ENCODE results near the gene PDE4B. TPM values are rescaled to one million over a fixed set of nuclear protein-coding genes. Genes with fewer than 3 reads are reported as not detected.

Gene PDE4B
- total and polyA plus RNA-seq, 7 donors: 1.6 to 17.2 (median 10.7) TPM

DNA sequence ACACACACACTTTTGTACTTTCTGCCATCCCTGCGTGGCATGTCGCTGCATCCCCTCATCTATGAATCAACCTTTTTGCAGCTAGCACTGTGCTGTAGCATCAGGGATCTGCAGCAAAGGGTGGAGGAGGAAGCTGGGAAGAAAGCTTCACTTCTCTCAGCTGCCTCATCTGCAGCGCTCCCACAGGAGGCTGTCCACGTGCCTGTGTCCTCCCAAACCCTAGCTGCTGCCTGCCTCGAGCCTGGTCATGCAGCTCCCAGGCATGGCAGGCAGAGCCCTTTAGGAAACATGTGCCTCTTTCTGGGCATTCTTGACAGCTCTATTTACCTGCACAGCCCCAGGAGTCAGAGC is 479.2 kb downstream of the PDE4B start:
- Histone ChIP-seq H3K36me3 (no peaks in the 10 kb centered on the region), H3K27ac (peak overlapping the region; percentile 79 to 87 (median 85)), H3K4me1 (peaks cover 0 to 67% (median 39%) of the 10 kb centered on the region in 4 donors), H3K9me3 (no peaks in the 10 kb centered on the region), H3K4me3 (peak overlapping the region in 3 of 4 donors; percentile 7 to 31 (median 26)), H3K27me3 (no peaks in the 10 kb centered on the region)
- intact Hi-C loops (cut with DNase I): loop anchor here (1.0 to 5.0 kb wide), 2 partner anchors 59 to 175 kb away; no protein-coding TSS in a partner anchor
- TF ChIP-seq POLR2A (IDR thresholded peaks at IDR 0.05): no peak
- peak in 1 of 4 donors; percentile 54 for TF ChIP-seq POLR2AphosphoS5 (IDR thresholded peaks at IDR 0.05)
- DNase-seq: peak; percentile 78
- WGBS, 2 donors: 12 to 41% methylated on average over 5 of the region's 5 CpGs

DNA sequence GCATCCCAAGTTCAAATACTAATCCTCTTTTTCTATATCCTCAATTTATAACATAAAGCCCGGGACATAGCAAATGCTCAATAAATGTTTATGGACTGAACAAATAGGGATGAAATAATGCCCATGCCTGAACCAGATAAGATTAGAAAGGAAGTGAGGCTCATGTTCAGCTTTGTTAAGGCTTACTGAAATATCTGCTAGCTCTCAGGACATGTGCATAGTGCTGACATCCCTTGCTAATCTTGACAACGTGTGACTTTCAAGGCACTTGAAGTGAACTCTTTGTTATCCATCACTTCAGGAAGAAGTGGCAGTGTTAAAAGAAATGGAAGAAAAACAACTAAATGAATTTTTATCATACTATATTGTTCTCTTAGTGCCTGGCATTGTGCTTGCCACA is 481.0 kb downstream of the PDE4B start:
- H3K4me3 ChIP-seq: no peak overlapping the region
- TF ChIP-seq POLR2AphosphoS5 (IDR thresholded peaks at IDR 0.05) (no peak), EP300 (IDR thresholded peaks at IDR 0.05) (no peak), POLR2A (IDR thresholded peaks at IDR 0.05) (no peak)
- TF ChIP-seq, protein P1, sequence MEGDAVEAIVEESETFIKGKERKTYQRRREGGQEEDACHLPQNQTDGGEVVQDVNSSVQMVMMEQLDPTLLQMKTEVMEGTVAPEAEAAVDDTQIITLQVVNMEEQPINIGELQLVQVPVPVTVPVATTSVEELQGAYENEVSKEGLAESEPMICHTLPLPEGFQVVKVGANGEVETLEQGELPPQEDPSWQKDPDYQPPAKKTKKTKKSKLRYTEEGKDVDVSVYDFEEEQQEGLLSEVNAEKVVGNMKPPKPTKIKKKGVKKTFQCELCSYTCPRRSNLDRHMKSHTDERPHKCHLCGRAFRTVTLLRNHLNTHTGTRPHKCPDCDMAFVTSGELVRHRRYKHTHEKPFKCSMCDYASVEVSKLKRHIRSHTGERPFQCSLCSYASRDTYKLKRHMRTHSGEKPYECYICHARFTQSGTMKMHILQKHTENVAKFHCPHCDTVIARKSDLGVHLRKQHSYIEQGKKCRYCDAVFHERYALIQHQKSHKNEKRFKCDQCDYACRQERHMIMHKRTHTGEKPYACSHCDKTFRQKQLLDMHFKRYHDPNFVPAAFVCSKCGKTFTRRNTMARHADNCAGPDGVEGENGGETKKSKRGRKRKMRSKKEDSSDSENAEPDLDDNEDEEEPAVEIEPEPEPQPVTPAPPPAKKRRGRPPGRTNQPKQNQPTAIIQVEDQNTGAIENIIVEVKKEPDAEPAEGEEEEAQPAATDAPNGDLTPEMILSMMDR (IDR thresholded peaks at IDR 0.05): no peak
- H3K9me3 ChIP-seq: no peaks in the 10 kb centered on the region
- WGBS, 2 donors: 46 to 81% methylated on average over 2 of the region's 2 CpGs
- H3K27me3 ChIP-seq: no peaks in the 10 kb centered on the region
- peaks cover 0 to 69% (median 39%) of the 10 kb centered on the region in 4 donors for H3K4me1 ChIP-seq
- intact Hi-C loops (cut with DNase I): loop anchor here (5.0 kb wide), 1 partner anchor 174 kb away; no protein-coding TSS in a partner anchor
- DNase-seq: no peak
- H3K36me3 ChIP-seq: no peaks in the 10 kb centered on the region
- H3K27ac ChIP-seq: peak overlapping the region in 1 of 4 donors; percentile 19

- Histone ChIP-seq H3K4me1 (peaks cover 0 to 74% (median 37%) of the 10 kb centered on the region in 4 donors), H3K4me3 (no peak overlapping the region), H3K27me3 (no peaks in the 10 kb centered on the region), H3K36me3 (no peaks in the 10 kb centered on the region), H3K9me3 (no peaks in the 10 kb centered on the region), H3K27ac (no peak overlapping the region)
- DNase-seq: no peak
- 65 to 88% methylated on average over 1 of the region's 1 CpG for WGBS, 2 donors
- intact Hi-C loops (cut with DNase I): loop anchor here (5.0 kb wide), 1 partner anchor 173 kb away; no protein-coding TSS in a partner anchor
- no peak for TF ChIP-seq POLR2A (IDR thresholded peaks at IDR 0.05)
- TF ChIP-seq EP300 (IDR thresholded peaks at IDR 0.05): no peak
- TF ChIP-seq, protein P1 (IDR thresholded peaks at IDR 0.05): no peak
- no peak for TF ChIP-seq POLR2AphosphoS5 (IDR thresholded peaks at IDR 0.05)
Measured at GRCh38 chr1:66274634-66275033, 481.9 kb downstream of the PDE4B start.

DNA sequence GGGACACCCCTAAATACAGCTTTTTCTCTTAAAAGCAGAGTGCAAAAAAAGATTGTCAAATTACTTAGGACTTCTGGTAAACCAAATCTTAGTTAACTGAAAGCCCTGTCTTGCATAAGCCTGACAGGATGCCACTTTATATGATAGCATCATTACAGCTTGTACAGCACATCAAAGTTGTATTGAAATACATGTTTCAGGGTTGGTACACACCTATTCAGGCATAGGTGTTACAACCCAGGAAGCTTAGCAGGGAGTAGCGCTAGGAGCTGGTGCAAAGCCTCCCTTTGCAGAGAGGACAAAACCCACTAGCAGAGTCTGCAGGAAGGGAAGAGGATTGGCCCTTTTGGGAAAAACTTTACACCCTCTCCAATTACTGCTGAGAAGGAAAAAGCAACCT is 482.4 kb downstream of the PDE4B start:
- 87 to 92% methylated on average over 1 of the region's 1 CpG for WGBS, 2 donors
- intact Hi-C loops (cut with DNase I): no loop called here
- no peak for DNase-seq
- no peaks in the 10 kb centered on the region for H3K36me3 ChIP-seq
- no peaks in the 10 kb centered on the region for H3K27me3 ChIP-seq
- TF ChIP-seq, protein P1 (IDR thresholded peaks at IDR 0.05): no peak
- TF ChIP-seq POLR2A (IDR thresholded peaks at IDR 0.05): no peak
- no peak for TF ChIP-seq POLR2AphosphoS5 (IDR thresholded peaks at IDR 0.05)
- no peak for TF ChIP-seq EP300 (IDR thresholded peaks at IDR 0.05)
- H3K27ac ChIP-seq: peak overlapping the region in 1 of 4 donors; percentile 46
- H3K4me3 ChIP-seq: no peak overlapping the region
- no peaks in the 10 kb centered on the region for H3K9me3 ChIP-seq
- peaks cover 0 to 72% (median 34%) of the 10 kb centered on the region in 4 donors for H3K4me1 ChIP-seq

DNA sequence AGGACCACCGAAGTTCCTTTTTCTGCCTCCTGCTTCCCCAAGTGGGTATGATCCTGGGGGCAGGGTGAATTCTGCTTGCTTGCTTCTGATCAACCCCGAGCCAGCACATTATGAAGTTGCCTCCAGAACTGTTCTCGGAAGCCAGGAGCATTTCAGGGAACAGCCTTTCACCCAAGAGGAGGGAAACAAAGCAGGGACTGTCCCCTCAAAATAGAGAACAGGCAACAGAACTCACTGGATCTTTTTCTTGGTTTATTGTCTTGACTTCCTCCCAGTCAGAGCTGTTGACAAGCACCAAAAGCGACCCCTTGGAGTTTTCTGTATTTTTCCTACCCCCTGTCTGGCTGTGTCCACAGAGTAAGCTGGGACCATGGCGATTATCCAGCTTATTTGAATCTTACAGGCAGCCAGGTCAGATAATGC is 482.9 kb downstream of the PDE4B start:
- intact Hi-C loops (cut with DNase I): no loop called here
- WGBS, 2 donors: 60 to 81% methylated on average over 5 of the region's 5 CpGs

More for the DNA sequence above, 482.9 kb downstream of the PDE4B start:
- H3K4me1 ChIP-seq: peaks cover 0 to 67% (median 28%) of the 10 kb centered on the region in 4 donors
- DNase-seq: no peak
- no peak for TF ChIP-seq EP300 (IDR thresholded peaks at IDR 0.05)
- TF ChIP-seq POLR2A (IDR thresholded peaks at IDR 0.05): no peak
- no peak for TF ChIP-seq POLR2AphosphoS5 (IDR thresholded peaks at IDR 0.05)
- TF ChIP-seq, protein P1 (IDR thresholded peaks at IDR 0.05): no peak
- H3K36me3 ChIP-seq: no peaks in the 10 kb centered on the region
- H3K27ac ChIP-seq: peak overlapping the region in 3 of 4 donors; percentile 3 to 46 (median 19)
- H3K27me3 ChIP-seq: no peaks in the 10 kb centered on the region
- no peak overlapping the region for H3K4me3 ChIP-seq
- no peaks in the 10 kb centered on the region for H3K9me3 ChIP-seq

Data from sigmoid colon (tissue), 7 donors.